ENCODE measurements around the gene RNF128. TPM values are rescaled to one million over a fixed set of nuclear protein-coding genes. Genes with fewer than 3 reads are reported as not detected.

Gene RNF128
- total and polyA plus RNA-seq, 10 of the 15 experiments (the other 5 are each of a cell fraction or from before 2014, with no cell fraction given), result 0.10 TPM; not detected in 9

GRCh38 chrX:106734827-106735226, 8.3 kb downstream of the RNF128 start (continued):
- TF ChIP-seq ZNF384 (IDR thresholded peaks at IDR 0.05; ENCODE audit: borderline replicate concordance, low read depth, low read length), result no peak

DNA sequence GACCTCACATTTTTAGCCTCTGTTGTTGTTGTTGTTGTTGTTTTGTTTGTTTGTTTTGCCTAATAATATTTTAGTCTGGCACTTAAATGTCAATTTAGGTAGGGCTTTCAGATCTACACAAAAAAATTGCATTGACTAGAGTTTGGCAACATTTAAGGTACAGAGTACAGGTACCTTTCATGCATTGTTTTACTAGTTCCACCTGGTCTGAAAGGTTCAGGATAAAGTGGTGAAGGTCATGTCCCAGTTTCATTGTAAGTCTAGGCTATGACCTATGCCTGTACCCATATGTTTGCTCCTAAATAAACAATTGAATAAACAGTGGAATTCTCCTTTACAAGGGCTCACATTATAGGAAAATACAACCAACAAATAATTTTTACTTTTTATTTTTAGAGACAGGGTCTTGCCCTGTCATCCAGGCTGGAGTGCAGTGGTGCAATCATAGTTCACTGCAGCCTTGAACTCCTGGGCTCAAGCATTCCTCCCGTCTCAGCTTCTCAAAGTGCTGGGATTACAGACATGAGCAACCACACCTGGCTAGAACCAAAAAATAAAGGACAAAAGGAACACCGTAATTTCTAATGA, 13.8 kb downstream of the RNF128 start:
- no peak overlapping the region for H3K4me2 ChIP-seq (ENCODE audit: control insufficient read depth, insufficient read depth)
- no peak for FAIRE-seq
- H3K9ac ChIP-seq (ENCODE audit: control insufficient read depth, insufficient read depth, low read length), result no peak overlapping the region
- SMC1A ChIA-PET (ENCODE audit: uncharacterized antibody, unreplicated experiment), result no interaction called here
- no peaks in the 10 kb centered on the region for H3K4me1 ChIP-seq (ENCODE audit: control insufficient read depth, insufficient read depth, low read length)
- H3K36me3 ChIP-seq (ENCODE audit: control insufficient read depth in 2 of 2, insufficient read depth in 2 of 2, low read length in 1 of 2), result no peaks in the 10 kb centered on the region
- intact Hi-C loops (cut with micrococcal nuclease; ENCODE audit: unreplicated experiment) (no loop called here), in situ Hi-C loops (cut with MboI) (no loop called here)
- no TSS peak for BruUV-seq (replicated peaks)
- CTCF ChIA-PET, result no interaction called here
- H2AFZ ChIP-seq (ENCODE audit: control insufficient read depth, low read depth, low read length), result no peak overlapping the region
- H3K27ac ChIP-seq (ENCODE audit: control insufficient read depth, insufficient read depth), result no peak overlapping the region
- WGBS (ENCODE audit: insufficient coverage, insufficient replicate concordance, low lambda C conversion rate, missing lambda C conversion rate), result 44% methylated on average over 2 of the region's 2 CpGs
- DNase-seq (ENCODE audit: low read depth, low spot score), result no peak
- H4K20me1 ChIP-seq (ENCODE audit: control insufficient read depth, insufficient read depth), result no peaks in the 10 kb centered on the region
- POLR2A ChIA-PET, result no interaction called here
- H3K4me3 ChIP-seq, result no peak overlapping the region
- RAD21 ChIA-PET (ENCODE audit: unreplicated experiment), result no interaction called here
- H3K27me3 ChIP-seq (replicated peaks in 1 of 2; ENCODE audit: control insufficient read depth in 2 of 2, insufficient read depth in 2 of 2, low read length in 1 of 2), result no peaks in the 10 kb centered on the region
- no peak for ATAC-seq
- H3K79me2 ChIP-seq (ENCODE audit: control insufficient read depth, insufficient read depth, low read length), result no peaks in the 10 kb centered on the region
- TF ChIP-seq NR2C2 (IDR thresholded peaks at IDR 0.05; ENCODE audit: borderline replicate concordance, control insufficient read depth, insufficient read length, low read depth) (no peak), YY1 (IDR thresholded peaks at IDR 0.05; ENCODE audit: low read depth, low read length) (no peak), ESRRA (IDR thresholded peaks at IDR 0.05; ENCODE audit: low read length) (no peak), ZNF274 (IDR thresholded peaks at IDR 0.05; ENCODE audit: insufficient read depth, insufficient read length) (no peak), CHD1 (IDR thresholded peaks at IDR 0.05; ENCODE audit: low read depth, low read length) (no peak), NFYB (IDR thresholded peaks at IDR 0.05; ENCODE audit: insufficient read depth, low read depth, low read length) (no peak), EP300 (IDR thresholded peaks at IDR 0.05; ENCODE audit: borderline replicate concordance in 1 of 2, control insufficient read depth in 1 of 2, low read depth in 2 of 2, low read length in 2 of 2) (no peak), SP1 (IDR thresholded peaks at IDR 0.05; ENCODE audit: low read depth, low read length) (no peak)
- TF ChIP-seq, protein P1, sequence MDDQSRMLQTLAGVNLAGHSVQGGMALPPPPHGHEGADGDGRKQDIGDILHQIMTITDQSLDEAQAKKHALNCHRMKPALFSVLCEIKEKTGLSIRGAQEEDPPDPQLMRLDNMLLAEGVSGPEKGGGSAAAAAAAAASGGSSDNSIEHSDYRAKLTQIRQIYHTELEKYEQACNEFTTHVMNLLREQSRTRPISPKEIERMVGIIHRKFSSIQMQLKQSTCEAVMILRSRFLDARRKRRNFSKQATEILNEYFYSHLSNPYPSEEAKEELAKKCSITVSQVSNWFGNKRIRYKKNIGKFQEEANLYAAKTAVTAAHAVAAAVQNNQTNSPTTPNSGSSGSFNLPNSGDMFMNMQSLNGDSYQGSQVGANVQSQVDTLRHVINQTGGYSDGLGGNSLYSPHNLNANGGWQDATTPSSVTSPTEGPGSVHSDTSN (IDR thresholded peaks at IDR 0.05; ENCODE audit: insufficient replicate concordance, low read depth, low read length), result no peak
- TF ChIP-seq, protein P2, sequence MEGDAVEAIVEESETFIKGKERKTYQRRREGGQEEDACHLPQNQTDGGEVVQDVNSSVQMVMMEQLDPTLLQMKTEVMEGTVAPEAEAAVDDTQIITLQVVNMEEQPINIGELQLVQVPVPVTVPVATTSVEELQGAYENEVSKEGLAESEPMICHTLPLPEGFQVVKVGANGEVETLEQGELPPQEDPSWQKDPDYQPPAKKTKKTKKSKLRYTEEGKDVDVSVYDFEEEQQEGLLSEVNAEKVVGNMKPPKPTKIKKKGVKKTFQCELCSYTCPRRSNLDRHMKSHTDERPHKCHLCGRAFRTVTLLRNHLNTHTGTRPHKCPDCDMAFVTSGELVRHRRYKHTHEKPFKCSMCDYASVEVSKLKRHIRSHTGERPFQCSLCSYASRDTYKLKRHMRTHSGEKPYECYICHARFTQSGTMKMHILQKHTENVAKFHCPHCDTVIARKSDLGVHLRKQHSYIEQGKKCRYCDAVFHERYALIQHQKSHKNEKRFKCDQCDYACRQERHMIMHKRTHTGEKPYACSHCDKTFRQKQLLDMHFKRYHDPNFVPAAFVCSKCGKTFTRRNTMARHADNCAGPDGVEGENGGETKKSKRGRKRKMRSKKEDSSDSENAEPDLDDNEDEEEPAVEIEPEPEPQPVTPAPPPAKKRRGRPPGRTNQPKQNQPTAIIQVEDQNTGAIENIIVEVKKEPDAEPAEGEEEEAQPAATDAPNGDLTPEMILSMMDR (IDR thresholded peaks at IDR 0.05 in 2 of 3, conservative IDR thresholded peaks at IDR 0.05 in 1 of 3; ENCODE audit: control insufficient read depth in 2 of 3, extremely low read depth in 1 of 3, insufficient read depth in 1 of 3, low read depth in 3 of 3, low read length in 3 of 3), result no peak
- H3K9me3 ChIP-seq (replicated peaks; ENCODE audit: control insufficient read depth, insufficient read depth, low read length), result no peaks in the 10 kb centered on the region

All from GM12878 (cell line).